HG03460 (cell line): Measurements from ENCODE around the gene PRKRIP1.
"Not testable (repeated sequence)": the region's sequence is repeated elsewhere in the genome, so short reads cannot be mapped to it uniquely, and the experiment has no call there.

Source experiments
- ATAC-seq: cut with Tn5 transposase; IDR thresholded peaks from one replicate; pipeline ENCODE4 v1.9.1; 2021; ENCODE audit not compliant: unreplicated experiment

The PRKRIP1 gene

DNA sequence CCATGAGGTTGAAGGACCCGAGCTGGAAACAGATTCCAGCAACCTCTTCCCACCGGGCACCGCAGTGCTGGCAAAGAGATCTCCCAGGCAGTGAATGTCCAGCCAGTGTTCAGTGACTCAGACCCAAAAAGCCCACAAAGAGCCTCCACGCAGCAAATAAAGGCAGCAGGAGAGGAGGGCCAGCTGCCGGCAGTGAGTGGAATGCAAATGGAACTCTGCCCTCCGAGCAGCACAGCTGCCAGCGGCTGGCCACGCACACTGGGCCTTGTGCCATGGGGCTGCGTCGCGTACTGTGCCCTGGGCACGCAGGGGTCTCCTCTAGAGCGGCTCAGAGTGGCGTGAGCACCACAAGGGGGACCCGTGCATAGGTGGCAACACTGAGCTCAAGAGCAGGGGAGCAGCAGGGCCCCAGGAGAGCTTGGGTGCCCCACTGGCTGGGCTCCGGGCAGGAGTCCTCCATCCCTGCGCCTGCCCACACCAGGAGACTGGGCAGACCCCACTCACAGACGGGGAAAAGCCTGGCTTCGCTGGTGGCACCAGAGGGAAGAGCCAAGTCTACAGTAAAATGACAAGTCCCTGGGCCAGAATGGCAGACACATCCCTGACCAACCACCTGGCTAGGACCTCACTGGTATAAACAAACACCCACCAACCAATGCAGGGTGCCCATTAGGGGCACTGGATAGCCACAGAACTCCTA is 78.7 kb downstream of the PRKRIP1 start:
- not testable (repeated sequence) for ATAC-seq
